ENCODE data around the gene CRYL1.
A peak's percentile ranks its signal among the peaks of the same experiment; 100 is the strongest.

Gene CRYL1

GRCh38 chr13:20391597-20392452 is 133.8 kb downstream of the CRYL1 start:
- TF ChIP-seq CTCF (IDR thresholded peaks at IDR 0.05; ENCODE audit: low read depth, low read length) = no peak
- in situ Hi-C loops (cut with HindIII; ENCODE audit: low sequenced_read_pairs) = no loop called here

GRCh38 chr13:20390526-20391175 is 135.0 kb downstream of the CRYL1 start:
- in situ Hi-C loops (cut with HindIII; ENCODE audit: low sequenced_read_pairs) = no loop called here
- no peak for TF ChIP-seq CTCF (IDR thresholded peaks at IDR 0.05; ENCODE audit: low read depth, low read length)
- no peak overlapping the region for H3K4me3 ChIP-seq (ENCODE audit: low read depth, low read length)
- DNase-seq (ENCODE audit: low read depth, low spot score) = no peak

More at GRCh38 chr13:20391597-20392452, 133.8 kb downstream of the CRYL1 start:
- no peak overlapping the region for H3K4me3 ChIP-seq (ENCODE audit: low read depth, low read length)
- DNase-seq (ENCODE audit: low read depth, low spot score) = no peak

GRCh38 chr13:20389696-20390525 is 135.7 kb downstream of the CRYL1 start:
- TF ChIP-seq CTCF (IDR thresholded peaks at IDR 0.05; ENCODE audit: low read depth, low read length) = no peak
- DNase-seq (ENCODE audit: low read depth, low spot score) = peak; percentile 56
- H3K4me3 ChIP-seq (ENCODE audit: low read depth, low read length) = no peak overlapping the region
- in situ Hi-C loops (cut with HindIII; ENCODE audit: low sequenced_read_pairs) = no loop called here

GRCh38 chr13:20388184-20388583 is 137.5 kb downstream of the CRYL1 start:
- TF ChIP-seq CTCF (IDR thresholded peaks at IDR 0.05; ENCODE audit: low read depth, low read length) = no peak
- no peak overlapping the region for H3K4me3 ChIP-seq (ENCODE audit: low read depth, low read length)
- no peak for DNase-seq (ENCODE audit: low read depth, low spot score)
- in situ Hi-C loops (cut with HindIII; ENCODE audit: low sequenced_read_pairs) = no loop called here

GRCh38 chr13:20387441-20387971 is 138.2 kb downstream of the CRYL1 start:
- in situ Hi-C loops (cut with HindIII; ENCODE audit: low sequenced_read_pairs) = no loop called here
- peak; percentile 22 for DNase-seq (ENCODE audit: low read depth, low spot score)
- TF ChIP-seq CTCF (IDR thresholded peaks at IDR 0.05; ENCODE audit: low read depth, low read length) = no peak
- no peak overlapping the region for H3K4me3 ChIP-seq (ENCODE audit: low read depth, low read length)

- no peak for DNase-seq (ENCODE audit: low read depth, low spot score)
- no peak overlapping the region for H3K4me3 ChIP-seq (ENCODE audit: low read depth, low read length)
- in situ Hi-C loops (cut with HindIII; ENCODE audit: low sequenced_read_pairs) = no loop called here
- TF ChIP-seq CTCF (IDR thresholded peaks at IDR 0.05; ENCODE audit: low read depth, low read length) = no peak
These were observed 138.7 kb downstream of the CRYL1 start for GRCh38 chr13:20387006-20387405.

Measured in astrocyte of the spinal cord (primary cell).